Measurements from ENCODE around the gene TRIP6. TPM values are rescaled to one million over a fixed set of nuclear protein-coding genes. Genes with fewer than 3 reads are reported as not detected.
A peak's percentile ranks its signal among the peaks of the same experiment; 100 is the strongest.
"Not testable (repeated sequence)": the region's sequence is repeated elsewhere in the genome, so short reads cannot be mapped to it uniquely, and the experiment has no call there.

TRIP6 gene
- total and polyA plus RNA-seq, 4 experiments from 2014 or later = 2.7 to 9.4 (median 6.2) TPM

DNA sequence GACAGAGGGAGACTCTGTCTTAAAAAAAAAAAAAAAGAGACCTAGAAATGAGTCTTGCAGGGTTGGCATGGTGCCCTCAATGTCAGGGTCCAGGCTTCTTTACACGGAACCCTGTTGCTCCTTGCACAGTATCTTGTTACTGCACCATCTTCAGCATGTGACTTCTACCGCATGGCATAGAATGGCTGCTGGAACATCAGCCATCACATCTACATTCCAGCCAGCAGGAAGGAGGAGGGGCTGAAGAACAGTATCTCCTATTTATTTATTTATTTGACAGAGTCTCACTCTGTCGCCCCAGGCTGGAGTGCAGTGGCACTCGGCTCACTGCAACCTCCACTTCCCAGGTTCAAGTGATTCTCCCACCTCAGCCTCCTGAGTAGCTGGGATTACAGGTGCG is 32.2 kb downstream of the TRIP6 start:
- H3K27ac Mint-ChIP-seq = peak overlapping the region in 1 of 7 donors; percentile 21
- H3K27me3 Mint-ChIP-seq = peaks cover 24 to 25% of the 10 kb centered on the region in 2 donors
- Histone ChIP-seq H3K4me1 (ENCODE audit: insufficient read depth, low read length) (peaks cover 19% of the 10 kb centered on the region), H3K27ac (ENCODE audit: low read depth, low read length) (no peak overlapping the region), H3K4me3 (ENCODE audit: low read length in 2 of 2) (no peak overlapping the region), H3K27me3 (ENCODE audit: insufficient read depth, low read length) (peaks cover 15% of the 10 kb centered on the region), H3K36me3 (ENCODE audit: insufficient read depth, low read length) (no peaks in the 10 kb centered on the region), H3K9me3 (ENCODE audit: control insufficient read depth in 1 of 2, low read length in 2 of 2) (no peaks in the 10 kb centered on the region)
- H3K9me3 Mint-ChIP-seq = peaks cover 0 to 2% (median 0%) of the 10 kb centered on the region in 8 donors
- intact Hi-C loops (cut with micrococcal nuclease) = loop anchor here (10.0 kb wide), 1 partner anchor 385 kb away; no protein-coding TSS in a partner anchor
- H3K36me3 Mint-ChIP-seq = no peaks in the 10 kb centered on the region
- POLR2A ChIA-PET (ENCODE audit: partially characterized antibody) = no interaction called here
- CTCF ChIA-PET (ENCODE audit: partially characterized antibody) = interaction anchor here (2.9 kb wide), 1 partner anchor 160 kb away, joined by 18 read pairs; no protein-coding TSS in a partner anchor
- H3K4me3 Mint-ChIP-seq = no peak overlapping the region
- DNase-seq = no peak
- H3K4me1 Mint-ChIP-seq = peaks cover 6 to 20% (median 7%) of the 10 kb centered on the region in 4 donors

- Mint-ChIP-seq H3K36me3 (no peaks in the 10 kb centered on the region), H3K27me3 (peaks cover 22 to 23% of the 10 kb centered on the region in 2 donors), H3K9me3 (peaks cover 0 to 2% (median 0%) of the 10 kb centered on the region in 8 donors), H3K4me3 (no peak overlapping the region), H3K27ac (no peak overlapping the region), H3K4me1 (peaks cover 5 to 17% (median 5%) of the 10 kb centered on the region in 4 donors)
- ChIA-PET CTCF (ENCODE audit: partially characterized antibody) (interaction anchor here (0.7 to 1.1 kb wide), 4 partner anchors 158 to 523 kb away, joined by 3 to 4 read pairs (median 3); no protein-coding TSS in a partner anchor), POLR2A (ENCODE audit: partially characterized antibody) (no interaction called here)
- peaks cover 10% of the 10 kb centered on the region for H3K4me1 ChIP-seq (ENCODE audit: insufficient read depth, low read length)
- no peak for DNase-seq
- H3K27me3 ChIP-seq (ENCODE audit: insufficient read depth, low read length) = peaks cover 7% of the 10 kb centered on the region
- H3K36me3 ChIP-seq (ENCODE audit: insufficient read depth, low read length) = no peaks in the 10 kb centered on the region
- intact Hi-C loops (cut with micrococcal nuclease) = no loop called here
- H3K9me3 ChIP-seq (ENCODE audit: control insufficient read depth in 1 of 2, low read length in 2 of 2) = no peaks in the 10 kb centered on the region
- no peak overlapping the region for H3K4me3 ChIP-seq (ENCODE audit: low read length in 2 of 2)
- H3K27ac ChIP-seq (ENCODE audit: low read depth, low read length) = no peak overlapping the region
Observed at GRCh38 chr7:100900978-100901377, 33.8 kb downstream of the TRIP6 start.

GRCh38 chr7:100901921-100902332 is 34.7 kb downstream of the TRIP6 start:
- Mint-ChIP-seq H3K4me3 (no peak overlapping the region), H3K36me3 (no peaks in the 10 kb centered on the region), H3K4me1 (peaks cover 0 to 11% (median under 1%) of the 10 kb centered on the region in 4 donors), H3K9me3 (peaks cover 0 to 2% (median 0%) of the 10 kb centered on the region in 8 donors), H3K27me3 (peaks cover 18% of the 10 kb centered on the region in 2 donors), H3K27ac (no peak overlapping the region)
- Histone ChIP-seq H3K4me1 (ENCODE audit: insufficient read depth, low read length) (peaks cover 3% of the 10 kb centered on the region), H3K27ac (ENCODE audit: low read depth, low read length) (no peak overlapping the region), H3K4me3 (ENCODE audit: low read length in 2 of 2) (no peak overlapping the region), H3K9me3 (ENCODE audit: control insufficient read depth in 1 of 2, low read length in 2 of 2) (no peaks in the 10 kb centered on the region), H3K27me3 (ENCODE audit: insufficient read depth, low read length) (no peaks in the 10 kb centered on the region), H3K36me3 (ENCODE audit: insufficient read depth, low read length) (no peaks in the 10 kb centered on the region)
- ChIA-PET POLR2A (ENCODE audit: partially characterized antibody) (no interaction called here), CTCF (ENCODE audit: partially characterized antibody) (interaction anchor here (1.1 kb wide), 1 partner anchor 172 kb away, joined by 3 read pairs; no protein-coding TSS in a partner anchor)
- no peak for DNase-seq
- intact Hi-C loops (cut with micrococcal nuclease) = no loop called here

DNA sequence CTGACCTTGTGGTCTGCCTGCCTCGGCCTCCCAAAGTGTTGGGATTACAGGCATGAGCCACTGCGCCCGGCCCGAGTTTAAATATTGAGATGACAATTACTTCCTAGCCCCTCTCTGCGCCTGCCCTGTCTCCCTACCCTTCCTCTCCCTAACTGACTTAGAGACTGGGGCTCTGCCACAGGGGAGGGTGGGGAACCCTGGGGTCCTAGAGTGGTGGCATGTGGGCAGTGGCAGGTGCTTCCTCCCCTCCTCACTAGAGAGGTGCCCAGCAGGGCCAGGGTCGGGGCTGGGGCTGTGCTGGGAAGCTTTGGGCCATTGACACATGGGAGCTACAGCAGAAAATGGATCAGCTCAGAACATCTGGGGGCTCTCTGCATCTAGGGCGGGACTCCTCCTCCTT is 35.5 kb downstream of the TRIP6 start:
- intact Hi-C loops (cut with micrococcal nuclease) = no loop called here
- Histone ChIP-seq H3K4me3 (ENCODE audit: low read length in 2 of 2) (no peak overlapping the region), H3K36me3 (ENCODE audit: insufficient read depth, low read length) (no peaks in the 10 kb centered on the region), H3K27ac (ENCODE audit: low read depth, low read length) (no peak overlapping the region), H3K27me3 (ENCODE audit: insufficient read depth, low read length) (no peaks in the 10 kb centered on the region), H3K9me3 (ENCODE audit: control insufficient read depth in 1 of 2, low read length in 2 of 2) (no peaks in the 10 kb centered on the region), H3K4me1 (ENCODE audit: insufficient read depth, low read length) (no peaks in the 10 kb centered on the region)
- no peak overlapping the region for H3K4me3 Mint-ChIP-seq
- DNase-seq = no peak
- H3K27me3 Mint-ChIP-seq = peaks cover 14 to 15% of the 10 kb centered on the region in 2 donors
- H3K4me1 Mint-ChIP-seq = peaks cover 0 to 6% (median 0%) of the 10 kb centered on the region in 4 donors
- ChIA-PET POLR2A (ENCODE audit: partially characterized antibody) (no interaction called here), CTCF (ENCODE audit: partially characterized antibody) (interaction anchor here (3.2 kb wide), 1 partner anchor 156 kb away, joined by 11 read pairs; no protein-coding TSS in a partner anchor)
- no peak overlapping the region for H3K27ac Mint-ChIP-seq
- H3K36me3 Mint-ChIP-seq = no peaks in the 10 kb centered on the region
- H3K9me3 Mint-ChIP-seq = peaks cover 0 to 2% (median 0%) of the 10 kb centered on the region in 8 donors

GRCh38 chr7:100908512-100908911 is 41.3 kb downstream of the TRIP6 start:
- Mint-ChIP-seq H3K9me3 (no peaks in the 10 kb centered on the region), H3K27ac (no peak overlapping the region), H3K36me3 (no peaks in the 10 kb centered on the region), H3K27me3 (peaks cover 2 to 4% of the 10 kb centered on the region in 2 donors), H3K4me1 (no peaks in the 10 kb centered on the region), H3K4me3 (no peak overlapping the region)
- Histone ChIP-seq H3K4me1 (ENCODE audit: insufficient read depth, low read length) (no peaks in the 10 kb centered on the region), H3K27me3 (ENCODE audit: insufficient read depth, low read length) (no peaks in the 10 kb centered on the region), H3K4me3 (ENCODE audit: low read length in 2 of 2) (no peak overlapping the region), H3K9me3 (ENCODE audit: control insufficient read depth in 1 of 2, low read length in 2 of 2) (no peaks in the 10 kb centered on the region), H3K27ac (ENCODE audit: low read depth, low read length) (no peak overlapping the region), H3K36me3 (ENCODE audit: insufficient read depth, low read length) (no peaks in the 10 kb centered on the region)
- POLR2A ChIA-PET (ENCODE audit: partially characterized antibody) = no interaction called here
- no peak for DNase-seq
- CTCF ChIA-PET (ENCODE audit: partially characterized antibody) = no interaction called here
- intact Hi-C loops (cut with micrococcal nuclease) = no loop called here

GRCh38 chr7:100910443-100910842 is 43.3 kb downstream of the TRIP6 start:
- H3K36me3 ChIP-seq (ENCODE audit: insufficient read depth, low read length); H3K27me3 Mint-ChIP-seq; H3K4me3 ChIP-seq (ENCODE audit: low read length in 2 of 2); H3K4me1 Mint-ChIP-seq; H3K4me3 Mint-ChIP-seq; DNase-seq; POLR2A ChIA-PET (ENCODE audit: partially characterized antibody); H3K9me3 ChIP-seq (ENCODE audit: control insufficient read depth in 1 of 2, low read length in 2 of 2); H3K9me3 Mint-ChIP-seq; H3K27ac Mint-ChIP-seq; H3K4me1 ChIP-seq (ENCODE audit: insufficient read depth, low read length); H3K27me3 ChIP-seq (ENCODE audit: insufficient read depth, low read length); H3K27ac ChIP-seq (ENCODE audit: low read depth, low read length); H3K36me3 Mint-ChIP-seq; intact Hi-C loops (cut with micrococcal nuclease): not testable (repeated sequence)
- CTCF ChIA-PET (ENCODE audit: partially characterized antibody) = interaction anchor here (0.7 kb wide), 2 partner anchors 175 to 415 kb away, joined by 3 read pairs; partner anchors contain the start of gene TRIM56

DNA sequence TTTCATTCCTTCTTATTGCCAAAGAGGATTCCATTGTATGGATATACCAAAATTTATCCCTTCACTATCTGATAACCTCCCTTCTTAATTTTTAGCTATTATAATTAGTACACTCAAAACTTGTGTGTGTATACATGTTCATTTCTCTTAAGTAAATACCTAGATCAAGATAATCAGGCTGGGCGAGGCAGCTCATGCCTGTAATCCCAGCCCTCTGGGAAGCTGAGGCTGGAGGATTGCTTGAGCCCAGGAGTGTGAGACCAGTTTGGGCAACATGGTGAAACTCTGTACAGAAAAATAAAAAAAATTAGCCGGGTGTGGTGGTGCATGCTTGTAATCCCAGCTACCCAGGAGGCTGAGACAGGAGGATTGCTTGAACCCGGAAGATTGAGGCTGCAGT is 44.3 kb downstream of the TRIP6 start:
- Mint-ChIP-seq H3K27ac (no peak overlapping the region), H3K9me3 (no peaks in the 10 kb centered on the region), H3K4me3 (no peak overlapping the region), H3K4me1 (no peaks in the 10 kb centered on the region), H3K27me3 (peaks cover 4% of the 10 kb centered on the region in 2 donors), H3K36me3 (no peaks in the 10 kb centered on the region)
- Histone ChIP-seq H3K27ac (ENCODE audit: low read depth, low read length) (no peak overlapping the region), H3K36me3 (ENCODE audit: insufficient read depth, low read length) (no peaks in the 10 kb centered on the region), H3K9me3 (ENCODE audit: control insufficient read depth in 1 of 2, low read length in 2 of 2) (no peaks in the 10 kb centered on the region), H3K4me1 (ENCODE audit: insufficient read depth, low read length) (no peaks in the 10 kb centered on the region), H3K27me3 (ENCODE audit: insufficient read depth, low read length) (no peaks in the 10 kb centered on the region), H3K4me3 (ENCODE audit: low read length in 2 of 2) (no peak overlapping the region)
- ChIA-PET CTCF (ENCODE audit: partially characterized antibody) (interaction anchor here (0.7 kb wide), 1 partner anchor 995 kb away, joined by 3 read pairs; no protein-coding TSS in a partner anchor), POLR2A (ENCODE audit: partially characterized antibody) (no interaction called here)
- intact Hi-C loops (cut with micrococcal nuclease) = no loop called here
- no peak for DNase-seq
